Activated gamma-delta T cell treated with anti-CD3 and anti-CD28 coated beads, Interleukin-2, amount 50 U/mL, for 16 hours (primary cell): ENCODE results near the gene C1orf52.
"Not testable (repeated sequence)": the region's sequence is repeated elsewhere in the genome, so short reads cannot be mapped to it uniquely, and the experiment has no call there.

Experiments
- DNase-seq: peaks from one replicate; pipeline ENCODE4 v3.0.0-alpha.2; 2020; ENCODE audit warnings: low read depth

The C1orf52 gene

GRCh38 chr1:85277802-85278201 lies 18.3 kb upstream of the C1orf52 start:
- no peak for DNase-seq

GRCh38 chr1:85276978-85277639 lies 17.6 kb upstream of the C1orf52 start:
- DNase-seq = no peak

DNA sequence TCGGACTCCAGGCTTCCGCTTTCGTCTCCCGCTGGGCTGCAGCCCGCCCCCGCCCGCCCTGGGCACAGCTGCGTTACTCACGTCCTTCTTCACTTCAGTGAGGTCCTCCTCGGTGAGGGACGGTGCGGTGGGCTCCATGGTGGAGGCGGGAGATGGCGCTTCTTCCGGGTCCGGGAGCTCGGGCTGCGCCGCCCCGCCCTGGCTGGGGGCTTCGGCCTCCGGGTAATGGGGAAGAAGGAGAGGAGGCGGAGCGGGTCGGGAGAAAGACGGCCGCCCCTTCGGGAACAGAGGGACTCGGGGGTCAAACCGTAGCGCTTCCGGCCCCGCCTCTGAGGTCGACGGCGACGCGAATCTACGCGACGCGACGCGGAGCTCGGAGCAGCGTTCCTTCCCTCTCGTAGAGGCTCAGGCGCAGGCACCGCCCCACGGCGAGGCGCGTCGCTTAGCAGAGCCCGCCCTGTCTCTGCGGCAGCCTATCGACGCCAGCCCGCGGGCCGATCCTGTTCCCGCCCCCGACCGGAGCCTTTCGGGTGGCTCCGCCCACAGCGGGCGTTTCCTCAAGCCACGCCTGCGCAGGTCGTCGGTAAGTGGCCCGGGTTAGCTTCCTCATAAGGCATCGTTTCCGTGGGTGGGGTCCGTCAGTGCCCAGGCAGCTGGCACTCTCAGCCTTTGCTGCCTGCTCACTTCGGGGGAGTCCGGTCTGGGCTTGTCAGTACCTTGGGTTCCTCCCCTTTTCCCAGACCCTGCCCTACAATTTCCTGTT lies 16.9 kb upstream of the C1orf52 start, which contains the start of gene BCL10:
TSS of gene BCL10 (minus strand) at position 418 of the 763 bp plus-strand sequence. CDS start at position 138, 280 bp downstream.
- peak; percentile 93 for DNase-seq

DNA sequence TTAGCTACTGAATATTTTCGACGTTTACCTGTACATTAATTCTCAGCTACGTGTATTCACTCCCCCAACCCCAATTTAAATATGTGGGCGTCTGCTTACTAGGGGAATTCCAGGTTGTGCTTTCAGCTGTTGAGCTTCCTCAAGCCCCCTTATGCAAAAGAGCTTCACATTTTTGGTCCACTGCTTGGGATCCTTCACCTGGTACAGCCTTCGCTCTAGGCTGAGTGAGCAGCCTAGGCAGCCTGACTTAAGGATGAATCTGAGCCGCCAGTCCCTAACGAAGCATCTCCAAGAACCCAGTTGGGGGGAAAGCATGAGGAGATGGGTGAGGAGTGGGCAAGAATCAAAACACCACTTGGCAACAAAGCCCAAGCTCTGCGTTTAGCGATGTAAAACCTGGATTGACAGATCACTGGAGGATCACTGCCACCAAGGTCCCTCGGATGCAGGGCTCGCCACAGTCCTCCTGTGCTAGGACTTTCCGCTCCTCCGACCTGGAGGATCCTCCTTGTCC lies 16.3 kb upstream of the C1orf52 start:
- DNase-seq = no peak

DNA sequence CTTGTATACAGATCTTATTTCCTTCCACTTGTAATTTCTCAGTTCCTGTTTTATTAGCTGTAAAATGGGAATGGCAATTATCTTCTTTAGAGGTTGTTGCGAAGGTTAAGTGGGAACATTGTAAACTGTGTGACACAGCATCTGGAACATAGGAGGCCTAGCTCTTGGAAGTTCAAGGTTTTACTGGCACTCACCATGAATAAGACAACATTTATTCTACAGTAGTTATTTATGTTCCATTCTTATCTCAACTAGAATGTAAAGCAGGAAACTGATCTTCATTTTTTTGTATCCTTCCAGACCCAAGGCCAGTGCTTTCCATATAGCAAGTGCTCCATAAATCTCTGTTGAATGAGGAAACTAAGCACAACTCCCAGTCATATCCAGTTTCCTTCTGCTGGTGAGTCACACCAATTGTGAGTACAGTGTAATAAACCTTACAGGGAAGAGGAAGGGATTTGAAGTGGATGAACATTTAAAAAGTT lies 15.5 kb upstream of the C1orf52 start:
- no peak for DNase-seq

GRCh38 chr1:85273397-85273796 lies 13.9 kb upstream of the C1orf52 start:
- no peak for DNase-seq

DNA sequence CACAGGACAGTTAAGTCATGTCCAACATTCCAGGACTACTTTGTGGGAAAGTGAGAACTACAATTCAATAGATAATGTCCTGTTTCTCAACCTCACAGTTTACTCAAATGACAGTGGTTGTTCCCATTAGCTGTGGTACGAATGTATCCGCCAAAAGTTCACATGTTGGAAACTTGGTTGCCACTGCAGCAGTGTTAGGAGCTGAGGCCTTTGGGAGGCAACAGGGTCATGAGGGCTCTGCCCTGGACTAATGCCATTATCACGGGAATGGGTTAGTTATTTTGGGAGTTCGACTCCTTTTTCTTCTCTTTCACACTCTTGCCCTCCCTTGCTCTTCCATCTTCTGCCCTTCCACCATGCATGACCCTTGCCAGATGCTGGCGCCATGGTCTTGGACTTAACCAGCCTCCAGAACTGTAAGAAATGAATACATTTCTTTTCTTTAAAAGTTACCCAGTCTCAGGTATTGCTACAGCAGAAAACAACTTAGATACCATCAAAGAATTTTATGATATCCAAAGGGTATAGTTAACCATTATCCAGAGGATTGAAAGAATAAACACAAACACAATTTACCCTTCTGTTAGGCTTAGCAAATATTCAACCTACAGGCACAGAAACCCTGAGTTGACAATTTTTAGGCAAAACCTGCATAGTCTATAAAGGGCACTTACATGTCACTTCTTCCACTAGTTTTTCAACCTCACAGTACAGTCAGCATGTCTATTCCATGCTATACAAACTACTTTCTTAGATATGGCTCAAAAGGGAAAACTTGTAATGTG lies 9.5 kb upstream of the C1orf52 start:
- DNase-seq = no peak

- no peak for DNase-seq
Observed at GRCh38 chr1:85267313-85267712, 7.9 kb upstream of the C1orf52 start.

- no peak for DNase-seq
Observed at GRCh38 chr1:85264150-85264549, 4.7 kb upstream of the C1orf52 start.

GRCh38 chr1:85262985-85263384 lies 3.5 kb upstream of the C1orf52 start:
- DNase-seq = no peak

GRCh38 chr1:85259912-85260274 lies 431 bp upstream of the C1orf52 start:
- no peak for DNase-seq

DNA sequence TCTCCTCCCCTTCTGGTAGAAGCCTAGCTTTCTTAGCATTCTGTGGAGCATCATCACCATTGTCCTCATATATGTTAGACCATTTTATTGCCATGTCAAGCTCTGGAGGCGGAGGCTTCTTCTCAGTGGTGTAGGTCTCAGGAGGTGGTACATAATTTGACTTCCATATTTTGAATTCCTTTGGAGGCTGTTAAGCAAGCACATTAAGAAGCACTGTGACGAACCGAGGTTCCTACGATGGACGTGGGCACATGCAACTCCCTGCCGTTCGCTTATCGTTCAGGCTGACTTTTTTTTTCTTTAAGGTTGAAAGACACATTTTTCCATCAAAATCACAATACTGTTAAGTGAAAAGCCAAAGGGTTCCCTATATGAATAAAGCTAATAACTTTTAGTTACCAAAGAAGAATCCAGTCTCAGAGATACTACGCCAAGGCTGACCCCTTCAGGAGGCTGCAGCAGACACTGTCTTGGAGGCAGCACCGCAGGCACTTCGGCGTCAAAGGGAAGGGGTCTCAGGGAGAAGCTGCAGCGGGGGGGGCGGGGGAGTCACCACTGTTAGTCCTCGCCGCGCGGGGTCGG lies 835 bp downstream of the C1orf52 start:
- DNase-seq = no peak

GRCh38 chr1:85249042-85249441 lies 10.4 kb downstream of the C1orf52 start:
- not testable (repeated sequence) for DNase-seq

DNA sequence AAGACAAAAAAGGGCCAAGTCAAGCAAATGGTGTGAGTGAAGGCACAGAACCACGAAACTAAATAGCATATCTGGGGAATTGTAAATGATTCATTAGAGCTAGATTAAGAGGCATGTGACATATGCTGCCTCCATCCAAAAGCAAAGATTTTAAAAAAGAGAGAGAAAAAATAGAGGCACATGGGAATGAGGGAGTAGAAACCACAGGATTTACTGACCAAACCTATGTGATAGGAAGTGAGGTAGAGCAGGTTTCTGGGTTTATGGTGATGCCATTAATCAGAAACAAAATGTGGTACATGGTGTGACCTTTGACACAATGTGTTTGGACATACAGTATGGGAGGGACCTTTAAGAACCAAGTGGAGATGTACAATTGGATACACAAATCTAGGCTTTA lies 13.6 kb downstream of the C1orf52 start:
- DNase-seq = no peak

DNA sequence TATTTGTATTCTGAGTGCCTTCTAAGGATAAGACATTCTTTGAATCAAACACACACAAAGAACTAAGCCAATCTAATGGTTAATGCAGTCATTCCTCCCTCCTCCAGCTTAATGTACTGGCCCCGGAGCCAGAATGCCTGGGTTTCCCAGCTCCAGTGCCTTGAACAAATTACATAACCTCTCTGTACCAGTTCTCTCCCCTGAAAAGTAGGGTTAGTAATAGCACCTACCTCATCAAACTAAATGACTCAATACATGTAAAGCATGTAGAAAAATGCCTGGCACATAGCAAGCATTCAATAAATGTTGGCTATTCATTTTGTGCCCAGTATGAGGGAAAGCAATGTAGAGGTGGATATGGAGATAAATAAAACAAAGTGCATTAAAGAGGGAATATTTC lies 14.0 kb downstream of the C1orf52 start:
- no peak for DNase-seq

- no peak for DNase-seq
Observed at GRCh38 chr1:85244271-85245061, 15.0 kb downstream of the C1orf52 start.

- DNase-seq = no peak
Observed at GRCh38 chr1:85243372-85243771, 16.1 kb downstream of the C1orf52 start.

GRCh38 chr1:85240643-85241042 lies 18.8 kb downstream of the C1orf52 start:
- DNase-seq = no peak

DNA sequence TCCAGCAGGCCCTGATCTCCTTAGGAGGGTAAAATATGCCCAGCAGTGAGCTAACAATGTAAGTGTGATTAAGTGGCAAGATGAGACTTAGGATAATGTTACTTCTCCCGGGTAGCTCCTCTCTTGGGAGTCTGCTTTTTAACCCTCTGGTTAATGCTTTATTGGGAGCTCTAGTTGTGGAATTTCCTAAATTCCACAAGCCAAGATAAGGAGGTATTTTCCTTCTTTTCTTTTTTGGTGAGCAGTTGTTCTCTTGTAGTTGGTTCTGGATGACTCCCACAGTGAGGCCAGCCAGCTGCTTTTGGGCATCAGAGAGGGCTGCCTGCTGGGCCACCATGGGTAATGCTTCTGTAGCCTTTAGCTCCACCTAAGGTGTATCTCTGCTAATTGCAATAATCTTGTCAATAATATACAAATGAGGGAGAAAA lies 19.3 kb downstream of the C1orf52 start:
- DNase-seq = no peak

DNA sequence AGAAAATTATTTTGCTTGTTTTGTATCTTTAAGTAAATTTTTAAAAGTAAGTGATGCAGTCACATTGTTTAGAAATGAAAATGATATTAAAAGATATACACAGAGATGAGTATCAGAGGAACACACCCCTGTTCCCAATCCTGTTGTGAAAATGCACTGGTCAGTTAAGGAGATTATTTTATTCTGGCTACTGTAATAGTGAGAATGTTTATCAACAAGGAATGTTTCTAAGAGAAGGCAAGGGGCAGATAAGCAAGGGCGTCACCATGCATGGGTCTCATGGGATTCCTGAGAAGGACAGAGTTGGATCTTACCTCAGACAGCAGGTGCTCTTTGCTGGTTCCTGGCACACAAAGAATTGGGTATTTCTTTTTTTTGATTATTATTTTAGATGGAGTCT lies 21.8 kb downstream of the C1orf52 start:
- DNase-seq = no peak

DNA sequence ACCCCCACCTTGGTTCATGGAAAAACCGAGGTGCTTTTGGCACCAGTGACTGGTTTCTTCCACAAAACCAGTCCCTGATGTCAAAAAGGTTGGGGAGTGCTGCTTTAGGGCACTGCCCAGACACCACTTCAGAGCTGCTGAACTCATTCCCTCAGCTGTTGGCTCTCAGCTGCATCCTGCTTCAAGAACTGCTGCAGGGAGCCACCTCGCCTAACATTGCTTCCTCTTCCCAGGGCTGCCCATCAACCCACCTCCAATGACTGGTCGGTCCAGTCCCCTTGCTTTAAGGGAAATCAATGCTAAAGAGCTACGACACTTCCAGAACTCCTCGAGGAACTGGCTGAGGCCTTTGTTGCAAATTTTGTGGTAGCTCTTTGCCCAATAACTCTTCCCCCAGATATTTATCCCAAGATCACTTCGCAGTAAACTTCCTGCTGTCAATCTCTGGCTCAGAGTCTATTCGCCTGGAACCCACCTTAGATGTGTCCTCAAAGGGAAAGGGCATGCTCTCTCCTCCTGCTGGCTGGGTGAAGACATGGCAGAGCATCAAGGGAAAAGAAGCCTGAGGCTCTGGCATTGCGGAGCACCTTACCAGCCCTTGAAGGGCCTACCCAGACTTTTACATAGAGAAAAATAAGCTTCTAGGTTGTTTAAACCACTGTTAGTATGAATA lies 29.0 kb downstream of the C1orf52 start:
- DNase-seq = no peak
